ENCODE results near the gene MAST2.

MAST2 gene

GRCh38 chr1:45859221-45859620 is 55.8 kb downstream of the MAST2 start:
- Histone ChIP-seq H3K36me3 (no peaks in the 10 kb centered on the region), H3K27ac (no peak overlapping the region), H3K4me1 (ENCODE audit: control insufficient read depth in 1 of 2, insufficient read depth in 1 of 2, low read depth in 1 of 2, low read length in 1 of 2) (no peaks in the 10 kb centered on the region), H3K9me3 (no peaks in the 10 kb centered on the region), H3K27me3 (no peaks in the 10 kb centered on the region), H3K4me3 (ENCODE audit: low read depth in 1 of 2, low read length in 1 of 2) (no peak overlapping the region)
- TF ChIP-seq CTCF (IDR thresholded peaks at IDR 0.05) = no peak

DNA sequence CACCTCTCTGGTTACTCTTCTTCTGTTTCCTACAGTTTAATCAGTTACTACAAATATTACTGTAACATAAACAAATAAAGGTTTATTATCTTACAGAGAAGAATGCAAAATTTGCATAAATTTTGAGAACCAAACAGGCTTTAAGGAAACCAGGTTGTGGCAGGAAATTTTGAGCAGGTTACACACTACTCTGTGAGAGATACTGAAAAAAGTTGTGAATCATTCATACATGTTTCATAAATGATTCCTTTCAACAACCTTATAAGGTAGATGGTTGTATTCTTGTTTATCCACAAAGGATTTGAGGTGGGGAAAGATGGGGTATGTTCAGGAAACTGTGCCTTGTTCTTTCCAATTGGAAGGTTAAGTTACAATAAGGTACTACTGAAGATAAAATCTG is 58.6 kb downstream of the MAST2 start:
- no peak overlapping the region for H3K4me3 ChIP-seq (ENCODE audit: low read depth in 1 of 2, low read length in 1 of 2)
- no peaks in the 10 kb centered on the region for H3K36me3 ChIP-seq
- no peak for TF ChIP-seq CTCF (IDR thresholded peaks at IDR 0.05)
- no peaks in the 10 kb centered on the region for H3K9me3 ChIP-seq
- no peak overlapping the region for H3K27ac ChIP-seq
- no peaks in the 10 kb centered on the region for H3K27me3 ChIP-seq
- H3K4me1 ChIP-seq (ENCODE audit: control insufficient read depth in 1 of 2, insufficient read depth in 1 of 2, low read depth in 1 of 2, low read length in 1 of 2) = no peaks in the 10 kb centered on the region

DNA sequence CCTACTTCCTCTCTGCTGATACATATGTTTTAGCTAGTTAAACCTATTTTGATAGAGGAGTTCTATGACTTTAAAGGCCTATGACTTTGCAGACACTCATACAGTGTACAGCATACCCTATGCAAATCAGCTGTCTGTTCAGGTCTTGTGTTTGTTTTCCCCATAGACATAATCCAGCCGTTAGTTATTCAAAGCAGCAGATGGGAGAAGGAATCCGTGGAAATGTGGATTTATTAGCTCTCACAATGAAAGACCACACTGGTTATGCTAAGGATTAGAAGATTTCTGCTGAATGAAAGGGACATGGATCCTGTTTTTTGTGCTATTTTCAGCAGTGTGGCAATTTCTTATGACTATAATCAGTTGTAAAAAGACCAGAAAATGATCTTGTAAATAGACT is 59.8 kb downstream of the MAST2 start:
- no peak overlapping the region for H3K27ac ChIP-seq
- H3K9me3 ChIP-seq = no peaks in the 10 kb centered on the region
- no peaks in the 10 kb centered on the region for H3K36me3 ChIP-seq

GRCh38 chr1:45864167-45865106 is 61.0 kb downstream of the MAST2 start:
- Histone ChIP-seq H3K4me3 (ENCODE audit: low read depth in 1 of 2, low read length in 1 of 2) (no peak overlapping the region), H3K27me3 (no peaks in the 10 kb centered on the region), H3K27ac (no peak overlapping the region), H3K36me3 (no peaks in the 10 kb centered on the region), H3K9me3 (no peaks in the 10 kb centered on the region), H3K4me1 (ENCODE audit: control insufficient read depth in 1 of 2, insufficient read depth in 1 of 2, low read depth in 1 of 2, low read length in 1 of 2) (no peaks in the 10 kb centered on the region)
- TF ChIP-seq CTCF (IDR thresholded peaks at IDR 0.05) = no peak

More for the DNA sequence above, 59.8 kb downstream of the MAST2 start:
- no peaks in the 10 kb centered on the region for H3K4me1 ChIP-seq (ENCODE audit: control insufficient read depth in 1 of 2, insufficient read depth in 1 of 2, low read depth in 1 of 2, low read length in 1 of 2)
- no peaks in the 10 kb centered on the region for H3K27me3 ChIP-seq
- TF ChIP-seq CTCF (IDR thresholded peaks at IDR 0.05) = no peak
- H3K4me3 ChIP-seq (ENCODE audit: low read depth in 1 of 2, low read length in 1 of 2) = no peak overlapping the region

DNA sequence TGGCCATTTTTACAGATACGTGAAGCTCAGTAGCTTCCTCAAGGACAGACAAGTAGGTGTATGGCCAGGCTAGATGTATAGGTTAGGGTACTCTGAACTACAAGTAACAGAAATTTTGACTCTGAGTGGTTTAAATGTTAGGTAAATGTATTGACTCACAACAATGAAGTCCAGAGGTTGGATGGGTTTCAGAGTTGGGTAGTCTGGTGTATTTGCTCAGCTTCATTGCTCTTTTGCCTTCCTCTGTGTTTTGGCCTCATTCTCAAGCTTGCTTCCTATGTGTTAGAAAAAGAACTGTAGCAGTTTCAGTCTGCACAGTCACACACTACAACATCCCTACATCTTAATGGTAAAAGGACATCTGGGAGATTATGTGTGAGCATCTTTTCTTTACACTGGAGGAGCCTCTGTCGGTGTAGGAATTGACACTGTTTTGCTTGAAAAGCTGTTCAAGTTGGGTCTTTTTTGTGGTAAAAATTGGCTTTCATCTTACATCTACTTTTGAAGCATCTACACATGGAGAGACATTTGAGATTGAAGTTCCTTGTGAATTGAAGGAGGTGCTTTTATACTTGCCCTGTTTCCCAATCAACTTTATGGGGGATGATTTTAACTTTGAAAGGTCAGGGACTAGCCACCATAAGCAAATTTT is 64.4 kb downstream of the MAST2 start:
- Histone ChIP-seq H3K4me1 (ENCODE audit: control insufficient read depth in 1 of 2, insufficient read depth in 1 of 2, low read depth in 1 of 2, low read length in 1 of 2) (no peaks in the 10 kb centered on the region), H3K4me3 (ENCODE audit: low read depth in 1 of 2, low read length in 1 of 2) (no peak overlapping the region), H3K27me3 (no peaks in the 10 kb centered on the region), H3K9me3 (no peaks in the 10 kb centered on the region), H3K36me3 (no peaks in the 10 kb centered on the region), H3K27ac (no peak overlapping the region)
- TF ChIP-seq CTCF (IDR thresholded peaks at IDR 0.05) = no peak

All from neutrophil (primary cell).